GM12891 (cell line): Measurements from ENCODE around the gene CELF5.

Source experiments
- POLR2A ChIP-seq: IDR thresholded peaks from 2 replicates; pipeline ENCODE4 v1.6.1; 2011; ENCODE audit warnings: low read depth, low read length, control low read depth
- POLR2AphosphoS5 ChIP-seq: IDR thresholded peaks from 2 replicates; pipeline ENCODE4 v1.6.1; 2011; ENCODE audit warnings: low read depth, low read length, control low read depth
- POU2F2 ChIP-seq: IDR thresholded peaks from 2 replicates; pipeline ENCODE4 v1.6.1; 2011; ENCODE audit warnings: low read depth, mild to moderate bottlenecking, control low read depth, low read length, moderate library complexity
- SPI1 ChIP-seq: IDR thresholded peaks from 2 replicates; pipeline ENCODE4 v1.6.1; 2011; ENCODE audit warnings: low read depth, low read length, control low read depth
- TAF1 ChIP-seq: IDR thresholded peaks from 2 replicates; pipeline ENCODE4 v1.6.1; 2011; ENCODE audit warnings: low read depth, low read length, control low read depth

GRCh38 chr19:3293560-3293959 is 69.1 kb downstream of the CELF5 start:
- TF ChIP-seq POLR2A = no peak
- TF ChIP-seq POLR2AphosphoS5 = no peak
- no peak for TF ChIP-seq TAF1
- TF ChIP-seq SPI1 = no peak
- no peak for TF ChIP-seq POU2F2
